Cardiac muscle cell (in vitro differentiated cells and primary cell): ENCODE data around the gene SHANK1. TPM values are rescaled to one million over a fixed set of nuclear protein-coding genes. Genes with fewer than 3 reads are reported as not detected.

Source experiments
- DNase-seq, 2 donors: peaks; one replicate each; pipeline versions ENCODE4 v3.0.0 to v3.0.0-alpha.2; 2010 to 2017; ENCODE audit warnings: low read depth in 1 of 2, low spot score in 1 of 2
- H3K27ac ChIP-seq: fragments of 200-600 bp; sonication (generic); 2 replicates; pipeline ENCODE4 v1.5.1; 2016
- H3K27me3 ChIP-seq: fragments of 200-600 bp; sonication (generic); 2 replicates; pipeline ENCODE4 v1.6.0; 2016; ENCODE audit warnings: control low read depth
- H3K36me3 ChIP-seq: fragments of 200-600 bp; sonication (generic); 2 replicates; pipeline ENCODE4 v1.5.1; 2016; ENCODE audit warnings: control low read depth
- H3K4me1 ChIP-seq: fragments of 200-600 bp; sonication (generic); 2 replicates; pipeline ENCODE4 v1.8.1; 2017; ENCODE audit warnings: low read depth, mild to moderate bottlenecking, mixed run types
- H3K4me3 ChIP-seq: fragments of 200-600 bp; sonication (generic); 2 replicates; pipeline ENCODE4 v1.5.1; 2016; ENCODE audit warnings: mild to moderate bottlenecking
- H3K9me3 ChIP-seq: fragments of 200-600 bp; sonication (generic); 2 replicates; pipeline ENCODE4 v1.5.1; 2017; ENCODE audit warnings: low read depth, mild to moderate bottlenecking, control low read depth
- CTCF ChIP-seq: IDR thresholded peaks from 2 replicates; pipeline ENCODE4 v1.5.1; 2012; ENCODE audit warnings: low read depth, mild to moderate bottlenecking, low read length
- polyA plus RNA-seq: library from polyadenylated mRNA; unstranded; fragments of >200 nt; fragmentation: Nextera tagmentation; extraction: Ambion mirVana; gene quantifications from 2 replicates; pipeline ENCODE4 v1.2.1, GENCODE V29; 2016
- total RNA-seq: library from RNA; depleted of rRNA; stranded (reverse); fragments of >200 nt; gene quantifications from 2 replicates; pipeline ENCODE4 v1.2.3, GENCODE V29; 2016

Gene SHANK1
- total and polyA plus RNA-seq, 2 experiments from 2014 or later: 0.71 to 2.9 TPM

DNA sequence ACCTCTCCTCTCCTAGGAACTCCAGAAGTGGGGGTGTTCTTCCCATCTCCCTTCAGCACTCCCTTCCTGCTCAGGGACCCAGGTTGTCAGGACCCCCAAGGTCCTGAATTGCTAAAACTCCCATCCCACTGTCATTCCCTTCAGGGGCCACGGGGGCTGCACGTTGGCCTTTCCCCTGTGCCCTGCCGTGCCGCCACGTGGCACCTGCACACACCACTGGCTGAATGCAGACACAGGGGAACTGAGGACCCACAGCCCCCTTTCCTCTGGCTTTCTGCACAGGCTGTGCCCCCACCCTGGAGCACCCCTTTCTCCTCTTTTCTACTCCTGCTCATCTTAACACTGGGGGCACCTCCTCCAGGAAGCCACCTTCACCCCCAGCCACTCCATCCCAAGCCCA, 9.0 kb downstream of the SHANK1 start:
- peaks cover 3% of the 10 kb centered on the region for H3K27me3 ChIP-seq
- no peak for DNase-seq
- no peaks in the 10 kb centered on the region for H3K9me3 ChIP-seq
- H3K36me3 ChIP-seq: no peaks in the 10 kb centered on the region
- H3K4me1 ChIP-seq: no peaks in the 10 kb centered on the region
- no peak overlapping the region for H3K4me3 ChIP-seq
- TF ChIP-seq CTCF: no peak
- no peak overlapping the region for H3K27ac ChIP-seq

DNA sequence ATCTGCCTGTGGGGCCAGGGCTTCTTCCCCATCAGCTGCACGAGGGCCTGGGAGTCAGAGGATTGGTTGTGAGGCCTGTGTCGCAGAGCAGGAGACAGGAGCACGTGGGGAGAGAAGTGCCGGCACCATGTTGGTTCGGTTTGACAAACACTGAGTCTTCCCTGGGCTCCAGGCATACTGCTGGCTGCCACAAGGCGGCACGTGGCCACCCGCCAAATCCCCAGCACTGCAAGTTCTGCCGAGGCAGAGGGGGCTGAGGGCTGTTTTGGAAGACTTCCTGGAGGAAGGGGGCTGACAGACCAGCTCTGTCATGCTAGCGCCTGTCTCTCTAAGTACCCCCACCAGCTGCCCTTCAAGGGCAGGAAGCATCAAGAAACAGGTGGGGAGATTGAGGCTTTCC, 9.5 kb downstream of the SHANK1 start:
- H3K9me3 ChIP-seq: no peaks in the 10 kb centered on the region
- DNase-seq: peak in 1 of 2 donors; percentile 14
- no peak overlapping the region for H3K4me3 ChIP-seq
- no peaks in the 10 kb centered on the region for H3K4me1 ChIP-seq
- no peaks in the 10 kb centered on the region for H3K27me3 ChIP-seq
- TF ChIP-seq CTCF: peak; percentile 19
- H3K27ac ChIP-seq: no peak overlapping the region
- no peaks in the 10 kb centered on the region for H3K36me3 ChIP-seq

GRCh38 chr19:50708179-50708879, 11.3 kb downstream of the SHANK1 start:
- Histone ChIP-seq H3K27ac (no peak overlapping the region), H3K4me1 (no peaks in the 10 kb centered on the region), H3K36me3 (no peaks in the 10 kb centered on the region), H3K27me3 (peaks cover 10% of the 10 kb centered on the region), H3K9me3 (no peaks in the 10 kb centered on the region), H3K4me3 (no peak overlapping the region)
- no peak for TF ChIP-seq CTCF
- DNase-seq: no peak

GRCh38 chr19:50706387-50706786, 13.2 kb downstream of the SHANK1 start:
- Histone ChIP-seq H3K4me1 (no peaks in the 10 kb centered on the region), H3K36me3 (no peaks in the 10 kb centered on the region), H3K27ac (no peak overlapping the region), H3K4me3 (no peak overlapping the region), H3K27me3 (peaks cover 19% of the 10 kb centered on the region), H3K9me3 (no peaks in the 10 kb centered on the region)
- DNase-seq: no peak
- no peak for TF ChIP-seq CTCF

- H3K4me3 ChIP-seq: no peak overlapping the region
- peaks cover 24% of the 10 kb centered on the region for H3K27me3 ChIP-seq
- H3K36me3 ChIP-seq: no peaks in the 10 kb centered on the region
- peak; percentile 70 to 76 for DNase-seq
- no peaks in the 10 kb centered on the region for H3K4me1 ChIP-seq
- peak; percentile 93 for TF ChIP-seq CTCF
- no peak overlapping the region for H3K27ac ChIP-seq
- H3K9me3 ChIP-seq: no peaks in the 10 kb centered on the region
Measured at GRCh38 chr19:50705422-50706019, 14.1 kb downstream of the SHANK1 start.
